Keratinocyte (primary cell): Measurements from ENCODE around the gene CCN6.

Experiments
- CTCF ChIP-seq, 3 experiments: IDR thresholded peaks in 1 of 3; conservative IDR thresholded peaks in 1 of 3; optimal IDR thresholded peaks in 1 of 3; 2 replicates in 2 of 3; 3 replicates in 1 of 3; pipeline versions ENCODE3 to v1.5.1; 2011; ENCODE audit warnings: low read length in 3 of 3, mild to moderate bottlenecking in 3 of 3, moderate library complexity in 2 of 3, control low read depth in 1 of 3, inconsistent platforms in 1 of 3; ENCODE audit not compliant: insufficient read depth in 2 of 3; ENCODE audit errors: extremely low read depth in 1 of 3
- EZH2 ChIP-seq: IDR thresholded peaks from one replicate; pipeline ENCODE4 v1.6.1; 2012; ENCODE audit warnings: inconsistent platforms, mild to moderate bottlenecking, low read length, moderate library complexity

GRCh38 chr6:112114577-112115223 lies 60.8 kb downstream of the CCN6 start:
- TF ChIP-seq CTCF (optimal IDR thresholded peaks at IDR 0.05 in 1 of 3, IDR thresholded peaks at IDR 0.05 in 1 of 3, conservative IDR thresholded peaks at IDR 0.05 in 1 of 3; ENCODE audit: extremely low read depth in 1 of 3, insufficient read depth in 2 of 3, low read length in 3 of 3) (no peak), EZH2 (no peak)
